ENCODE results near the gene NLGN1. TPM values are rescaled to one million over a fixed set of nuclear protein-coding genes. Genes with fewer than 3 reads are reported as not detected.

The NLGN1 gene
- polyA plus RNA-seq, 2 of the 4 experiments (the other 2 are of a cell fraction): not detected

GRCh38 chr3:174058804-174059203 is 661.3 kb downstream of the NLGN1 start:
- ChIA-PET POLR2A (no interaction called here), CTCF (no interaction called here)
- 6% methylated on average over 4 of the region's 4 CpGs for WGBS (ENCODE audit: missing lambda C conversion rate)
- no peak for FAIRE-seq
- no peak overlapping the region for H3K27ac ChIP-seq
- H3K4me2 ChIP-seq: no peak overlapping the region
- no peaks in the 10 kb centered on the region for H3K4me1 ChIP-seq
- H3K9me3 ChIP-seq: no peaks in the 10 kb centered on the region
- H3K4me3 ChIP-seq: no peak overlapping the region
- ATAC-seq: no peak
- no peak for TF ChIP-seq EHMT2 (IDR thresholded peaks at IDR 0.05; ENCODE audit: low read depth)
- no peak for TF ChIP-seq CEBPB (IDR thresholded peaks at IDR 0.05)
- TF ChIP-seq RAD21 (conservative IDR thresholded peaks at IDR 0.05 in 1 of 2, IDR thresholded peaks at IDR 0.05 in 1 of 2): no peak
- TF ChIP-seq MAX (IDR thresholded peaks at IDR 0.05): no peak
- no peak for TF ChIP-seq HEYL (CRISPR knock-in tag; IDR thresholded peaks at IDR 0.05)
- no peak for TF ChIP-seq HOXB5 (CRISPR knock-in tag; IDR thresholded peaks at IDR 0.05)
- no peak for TF ChIP-seq ESRRA (IDR thresholded peaks at IDR 0.05; ENCODE audit: borderline replicate concordance, low read length)
- TF ChIP-seq E2F6 (IDR thresholded peaks at IDR 0.05; ENCODE audit: borderline replicate concordance, low read depth): no peak
- no peak for TF ChIP-seq NFE2L2 (conservative IDR thresholded peaks at IDR 0.05; ENCODE audit: low read length)
- no peak for TF ChIP-seq SREBF2 (IDR thresholded peaks at IDR 0.05)
- TF ChIP-seq CBX2 (IDR thresholded peaks at IDR 0.05; ENCODE audit: borderline replicate concordance, low read depth): no peak
- TF ChIP-seq BCL3 (IDR thresholded peaks at IDR 0.05): no peak
- TF ChIP-seq HES2 (IDR thresholded peaks at IDR 0.05): no peak
- no peak for TF ChIP-seq EP300 (IDR thresholded peaks at IDR 0.05)
- no peak for TF ChIP-seq MYC (IDR thresholded peaks at IDR 0.05; ENCODE audit: borderline replicate concordance, low read length)
- no peak for TF ChIP-seq JUN (IDR thresholded peaks at IDR 0.05)
- TF ChIP-seq TP53 (CRISPR knock-in tag; IDR thresholded peaks at IDR 0.05): no peak
- TF ChIP-seq CHD2 (IDR thresholded peaks at IDR 0.05; ENCODE audit: low read length, partially characterized antibody): no peak
- no peak for DNase-seq (ENCODE audit: low read depth in 1 of 2, low spot score in 1 of 2)

GRCh38 chr3:174060431-174060830 is 662.9 kb downstream of the NLGN1 start:
- DNase-seq (ENCODE audit: low read depth in 1 of 2, low spot score in 1 of 2): no peak
- no peak for ATAC-seq
- no peak for FAIRE-seq
- Histone ChIP-seq H3K9me3 (no peaks in the 10 kb centered on the region), H3K4me3 (no peak overlapping the region), H3K4me1 (no peaks in the 10 kb centered on the region), H3K27ac (no peak overlapping the region), H3K4me2 (no peak overlapping the region)
- POLR2A ChIA-PET: no interaction called here
- CTCF ChIA-PET: no interaction called here
- 2% methylated on average over 2 of the region's 2 CpGs for WGBS (ENCODE audit: missing lambda C conversion rate)
- TF ChIP-seq TP53 (CRISPR knock-in tag; IDR thresholded peaks at IDR 0.05) (no peak), EHMT2 (IDR thresholded peaks at IDR 0.05; ENCODE audit: low read depth) (no peak), MYC (IDR thresholded peaks at IDR 0.05; ENCODE audit: borderline replicate concordance, low read length) (no peak), NPAS2 (CRISPR knock-in tag; IDR thresholded peaks at IDR 0.05; ENCODE audit: borderline replicate concordance) (no peak), ELK1 (IDR thresholded peaks at IDR 0.05; ENCODE audit: low read depth, low read length) (no peak), SMC3 (IDR thresholded peaks at IDR 0.05) (no peak), FOSB (CRISPR knock-in tag; IDR thresholded peaks at IDR 0.05) (no peak), JUNB (IDR thresholded peaks at IDR 0.05) (no peak), REST (IDR thresholded peaks at IDR 0.05) (no peak), ZNF302 (CRISPR knock-in tag; IDR thresholded peaks at IDR 0.05) (no peak), E2F6 (IDR thresholded peaks at IDR 0.05; ENCODE audit: borderline replicate concordance, low read depth) (no peak), FOSL2 (IDR thresholded peaks at IDR 0.05) (no peak), FOSL2 (CRISPR knock-in tag; IDR thresholded peaks at IDR 0.05) (no peak), HDAC2 (IDR thresholded peaks at IDR 0.05) (no peak), ZC3H11A (IDR thresholded peaks at IDR 0.05) (no peak), CHD4 (IDR thresholded peaks at IDR 0.05; ENCODE audit: borderline replicate concordance) (no peak), EHF (CRISPR knock-in tag; IDR thresholded peaks at IDR 0.05) (no peak), RFX5 (IDR thresholded peaks at IDR 0.05) (no peak), NFE2L2 (conservative IDR thresholded peaks at IDR 0.05; ENCODE audit: low read length) (no peak)
